Loucy (cell line): Measurements from ENCODE around the gene VIPR1.

ENCODE experiments used
- H2AFZ ChIP-seq: fragments of 200-600 bp; sonication (generic); 2 replicates; pipeline ENCODE4 v1.6.0; 2016; ENCODE audit warnings: antibody characterized with exemption, mild to moderate bottlenecking, low read length, moderate library complexity
- H3F3A ChIP-seq: fragments of 200-600 bp; 2 replicates; pipeline ENCODE4 v1.6.0; 2016; ENCODE audit warnings: antibody characterized with exemption, low read depth, mild to moderate bottlenecking
- H3K27me3 ChIP-seq: fragments of 200-600 bp; sonication (generic); 2 replicates; pipeline ENCODE4 v1.6.1; 2014; ENCODE audit warnings: low read length, mild to moderate bottlenecking; ENCODE audit not compliant: insufficient read depth, poor library complexity, severe bottlenecking
- H3K36me3 ChIP-seq: fragments of 200-600 bp; sonication (generic); 2 replicates; pipeline ENCODE4 v1.6.1; 2016; ENCODE audit warnings: low read length; ENCODE audit not compliant: insufficient read depth
- H3K4me1 ChIP-seq: fragments of 200-600 bp; sonication (generic); 2 replicates; pipeline ENCODE4 v1.5.1; 2014; ENCODE audit warnings: low read length, mild to moderate bottlenecking; ENCODE audit not compliant: insufficient read depth, poor library complexity, severe bottlenecking
- H3K4me2 ChIP-seq: fragments of 200-600 bp; sonication (generic); 2 replicates; pipeline ENCODE4 v1.6.0; 2014; ENCODE audit warnings: antibody characterized with exemption, low read length, low read depth, mild to moderate bottlenecking; ENCODE audit not compliant: poor library complexity, severe bottlenecking
- H3K4me3 ChIP-seq: fragments of 200-600 bp; sonication (generic); 2 replicates; pipeline ENCODE4 v1.5.1; 2014; ENCODE audit warnings: low read length, mild to moderate bottlenecking, mixed read lengths; ENCODE audit not compliant: poor library complexity, severe bottlenecking
- H3K79me2 ChIP-seq: fragments of 200-600 bp; sonication (generic); 2 replicates; pipeline ENCODE4 v1.6.1; 2014; ENCODE audit warnings: low read length; ENCODE audit not compliant: insufficient read depth
- H3K9ac ChIP-seq: fragments of 200-600 bp; sonication (generic); 2 replicates; pipeline ENCODE4 v1.6.0; 2014; ENCODE audit warnings: mild to moderate bottlenecking, low read depth, low read length, moderate library complexity; ENCODE audit not compliant: poor library complexity, severe bottlenecking
- H3K9me2 ChIP-seq: fragments of 200-600 bp; sonication (generic); replicated peaks from 2 replicates; pipeline ENCODE4 v1.6.1; 2016; ENCODE audit warnings: low read depth, low read length, mixed read lengths
- H3K9me3 ChIP-seq: fragments of 200-600 bp; sonication (generic); 2 replicates; pipeline ENCODE4 v1.6.1; 2014; ENCODE audit warnings: mild to moderate bottlenecking, antibody characterized with exemption, low read length, low read depth; ENCODE audit not compliant: insufficient read depth
- H4K20me1 ChIP-seq: fragments of 200-600 bp; sonication (generic); 2 replicates; pipeline ENCODE4 v1.6.0; 2014; ENCODE audit warnings: antibody characterized with exemption, low read length, mild to moderate bottlenecking; ENCODE audit not compliant: insufficient read depth, poor library complexity, severe bottlenecking
- CTCF ChIP-seq: fragments of 200-600 bp; sonication (generic); conservative IDR thresholded peaks from 2 replicates; pipeline ENCODE4 v1.5.1; 2014; ENCODE audit warnings: mild to moderate bottlenecking, antibody characterized with exemption, low read length
- EZH2phosphoT487 ChIP-seq: fragments of 200-600 bp; IDR thresholded peaks from 2 replicates; pipeline ENCODE4 v1.6.1; 2018; ENCODE audit warnings: antibody characterized with exemption, mild to moderate bottlenecking, moderate library complexity, borderline replicate concordance

Gene VIPR1

GRCh38 chr3:42514876-42515275 lies 12.4 kb downstream of the VIPR1 start:
- H3K4me2 ChIP-seq, result no peak overlapping the region
- no peaks in the 10 kb centered on the region for H3K9me3 ChIP-seq
- H3F3A ChIP-seq, result no peaks in the 10 kb centered on the region
- H3K4me3 ChIP-seq, result no peak overlapping the region
- H2AFZ ChIP-seq, result no peak overlapping the region
- TF ChIP-seq EZH2phosphoT487, result no peak
- no peak for TF ChIP-seq CTCF
- H4K20me1 ChIP-seq, result no peaks in the 10 kb centered on the region
- H3K9me2 ChIP-seq, result no peaks in the 10 kb centered on the region
- H3K4me1 ChIP-seq, result peaks cover 10% of the 10 kb centered on the region
- no peak overlapping the region for H3K9ac ChIP-seq
- no peaks in the 10 kb centered on the region for H3K79me2 ChIP-seq
- no peaks in the 10 kb centered on the region for H3K27me3 ChIP-seq
- H3K36me3 ChIP-seq, result no peaks in the 10 kb centered on the region

- no peaks in the 10 kb centered on the region for H3K36me3 ChIP-seq
- H3K79me2 ChIP-seq, result no peaks in the 10 kb centered on the region
- no peaks in the 10 kb centered on the region for H3K27me3 ChIP-seq
- no peaks in the 10 kb centered on the region for H3K9me3 ChIP-seq
- no peak for TF ChIP-seq CTCF
- no peak for TF ChIP-seq EZH2phosphoT487
- H3F3A ChIP-seq, result no peaks in the 10 kb centered on the region
- H4K20me1 ChIP-seq, result no peaks in the 10 kb centered on the region
- H3K4me1 ChIP-seq, result peaks cover 10% of the 10 kb centered on the region
- no peak overlapping the region for H3K4me2 ChIP-seq
- no peak overlapping the region for H3K4me3 ChIP-seq
- H3K9me2 ChIP-seq, result no peaks in the 10 kb centered on the region
- H3K9ac ChIP-seq, result no peak overlapping the region
- H2AFZ ChIP-seq, result no peak overlapping the region
Observed at GRCh38 chr3:42515391-42515916, 13.0 kb downstream of the VIPR1 start.

- no peaks in the 10 kb centered on the region for H3K36me3 ChIP-seq
- H3K9me3 ChIP-seq, result no peaks in the 10 kb centered on the region
- H3K79me2 ChIP-seq, result no peaks in the 10 kb centered on the region
- TF ChIP-seq CTCF, result no peak
- no peak for TF ChIP-seq EZH2phosphoT487
- no peak overlapping the region for H3K9ac ChIP-seq
- no peaks in the 10 kb centered on the region for H3K9me2 ChIP-seq
- H4K20me1 ChIP-seq, result no peaks in the 10 kb centered on the region
- H2AFZ ChIP-seq, result no peak overlapping the region
- H3K27me3 ChIP-seq, result no peaks in the 10 kb centered on the region
- no peak overlapping the region for H3K4me2 ChIP-seq
- H3F3A ChIP-seq, result no peaks in the 10 kb centered on the region
- no peak overlapping the region for H3K4me3 ChIP-seq
- H3K4me1 ChIP-seq, result peaks cover 10% of the 10 kb centered on the region
Observed at GRCh38 chr3:42515976-42516375, 13.5 kb downstream of the VIPR1 start.
